HepG2 (cell line): ENCODE measurements around the gene TPGS1. TPM values are rescaled to one million over a fixed set of nuclear protein-coding genes. Genes with fewer than 3 reads are reported as not detected.

Experiments used
- ATAC-seq: fragments of 200-7000 bp; cut with Tn5 transposase; 3 replicates; pipeline ENCODE4 v1.9.1; 2020; ENCODE audit warnings: mild to moderate bottlenecking, moderate library complexity
- BruUV-seq: library from RNA; stranded (reverse); fragments of 400-500 nt; replicated peaks from 2 replicates; lab custom pipeline; 2021; lab: Mats Ljungman, UMichigan
- CTCF ChIA-PET: fragments of 300-600 bp; formaldehyde crosslinking; extraction: SDS; loops from one replicate; lab custom pipeline; 2021; ENCODE audit warnings: low total read pairs, inconsistent platforms, low intra/inter-chr PET ratio; lab: Yijun Ruan, JAX
- POLR2A ChIA-PET: fragments of 350-600 bp; sonication (Branson Sonifier 250); formaldehyde crosslinking; loops from one replicate; lab custom pipeline; 2020; ENCODE audit warnings: antibody characterized with exemption, inconsistent platforms; lab: Yijun Ruan, JAX
- DNase-seq: peaks from one replicate; pipeline ENCODE4 v3.0.0-alpha.2; 2015; ENCODE audit warnings: low spot score
- FAIRE-seq: peaks from 3 replicates; lab custom pipeline; 2011; peaks lifted over from hg19 to GRCh38; lab: Jason Lieb, UNC
- H2AFZ ChIP-seq: one replicate; pipeline ENCODE4 v1.6.1; 2011; ENCODE audit warnings: low read length, inconsistent platforms
- H3K27ac ChIP-seq: fragments of 300-600 bp; 3 replicates; pipeline ENCODE4 v1.8.0; 2011; ENCODE audit warnings: mixed run types, mild to moderate bottlenecking, mixed read lengths, low read length, inconsistent platforms; ENCODE audit not compliant: insufficient read depth; ENCODE audit errors: extremely low read length
- H3K27me3 ChIP-seq, 2 experiments: fragments of 200-600 bp in 1 of 2; 2 replicates in 1 of 2; 3 replicates in 1 of 2; pipeline versions ENCODE4 v1.6.0 to v1.8.0; 2011; ENCODE audit warnings: low read length in 2 of 2, mild to moderate bottlenecking in 2 of 2, moderate library complexity in 2 of 2, inconsistent platforms in 1 of 2; ENCODE audit not compliant: insufficient read depth in 2 of 2, control insufficient read depth in 1 of 2
- H3K36me3 ChIP-seq, 2 experiments: fragments of 200-600 bp in 1 of 2; replicated peaks in 1 of 2; 2 replicates in 1 of 2; 3 replicates in 1 of 2; pipeline versions ENCODE4 v1.5.1 to v1.8.0; 2011; ENCODE audit warnings: low read length in 2 of 2, inconsistent platforms in 1 of 2; ENCODE audit not compliant: insufficient read depth in 2 of 2, control insufficient read depth in 1 of 2
- H3K4me1 ChIP-seq: 2 replicates; pipeline ENCODE4 v1.5.1; 2012; ENCODE audit warnings: low read length, inconsistent platforms; ENCODE audit not compliant: insufficient read depth
- H3K4me2 ChIP-seq: 2 replicates; pipeline ENCODE4 v1.6.0; 2011; ENCODE audit warnings: low read depth, low read length, inconsistent platforms
- H3K4me3 ChIP-seq, 3 experiments: fragments of 200-600 bp in 1 of 3; sonication (generic), shearing (Covaris generic) in 1 of 3; replicated peaks in 1 of 3; 2 replicates each; pipeline ENCODE4 v1.5.1; 2011 to 2016; ENCODE audit warnings: low read length in 3 of 3, inconsistent platforms in 2 of 3, low read depth in 2 of 3, mild to moderate bottlenecking in 2 of 3, control low read depth in 1 of 3, mixed read lengths in 1 of 3; ENCODE audit not compliant: insufficient read depth in 1 of 3
- H3K79me2 ChIP-seq: one replicate; pipeline ENCODE4 v1.6.1; 2011; ENCODE audit warnings: low read length, inconsistent platforms; ENCODE audit not compliant: insufficient read depth
- H3K9ac ChIP-seq: 2 replicates; pipeline ENCODE4 v1.6.0; 2011; ENCODE audit warnings: mild to moderate bottlenecking, low read depth, low read length, inconsistent platforms; ENCODE audit not compliant: insufficient read depth
- H3K9me3 ChIP-seq: 2 replicates; pipeline ENCODE4 v1.5.1; 2012; ENCODE audit warnings: mild to moderate bottlenecking, low read length
- H4K20me1 ChIP-seq: 2 replicates; pipeline ENCODE4 v1.6.0; 2011; ENCODE audit warnings: inconsistent platforms, mild to moderate bottlenecking, low read length, moderate library complexity; ENCODE audit not compliant: insufficient read depth
- BCLAF1 ChIP-seq: fragments of 450-650 bp; IDR thresholded peaks from 2 replicates; pipeline ENCODE4 v1.6.1; 2017; ENCODE audit warnings: mild to moderate bottlenecking
- CBX2 ChIP-seq, 2 experiments: fragments of 200-600 bp in 1 of 2; sonication (generic); formaldehyde crosslinking in 1 of 2; IDR thresholded peaks; 2 replicates each; pipeline versions ENCODE4 v1.7.0 to v1.8.1; 2018 to 2022; ENCODE audit warnings: low read depth in 2 of 2, low read length in 1 of 2, mild to moderate bottlenecking in 1 of 2, missing genetic modification reagents in 1 of 2
- DRAP1 ChIP-seq: IDR thresholded peaks from 2 replicates; pipeline ENCODE4 v1.6.1; 2016; ENCODE audit warnings: missing genetic modification reagents, missing compliant biosample characterization
- ELF4 ChIP-seq: sonication (generic); formaldehyde crosslinking; IDR thresholded peaks from 2 replicates; pipeline ENCODE4 v1.5.0; 2020; ENCODE audit warnings: missing genetic modification reagents, mild to moderate bottlenecking, moderate library complexity, borderline replicate concordance
- HCFC1 ChIP-seq: fragments of 150-350 bp; IDR thresholded peaks from 2 replicates; pipeline ENCODE4 v1.6.1; 2014; ENCODE audit warnings: low read depth, low read length
- MTA1 ChIP-seq: sonication (generic); formaldehyde crosslinking; IDR thresholded peaks from 2 replicates; pipeline ENCODE4 v1.4.0; 2020; ENCODE audit warnings: missing genetic modification reagents, mild to moderate bottlenecking, borderline replicate concordance
- NR2C2 ChIP-seq: sonication (generic); formaldehyde crosslinking; IDR thresholded peaks from 2 replicates; pipeline ENCODE4 v1.4.0; 2020; ENCODE audit warnings: missing genetic modification reagents, mild to moderate bottlenecking, moderate library complexity, borderline replicate concordance
- PRDM15 ChIP-seq: sonication (generic); formaldehyde crosslinking; IDR thresholded peaks from 2 replicates; pipeline ENCODE4 v1.4.0; 2020; ENCODE audit warnings: missing genetic modification reagents
- ZNF160 ChIP-seq: sonication (generic); formaldehyde crosslinking; IDR thresholded peaks from 2 replicates; pipeline ENCODE4 v1.8.0; 2022; ENCODE audit warnings: mild to moderate bottlenecking, inconsistent platforms, missing genetic modification reagents
- ZNF292 ChIP-seq: sonication (generic); formaldehyde crosslinking; IDR thresholded peaks from 2 replicates; pipeline ENCODE4 v1.8.1; 2022; ENCODE audit warnings: mild to moderate bottlenecking, low read depth, missing genetic modification reagents, borderline replicate concordance
- WGBS: methylation state at CpG from one replicate; pipeline ENCODE4 v1.1.6; 2017; ENCODE audit warnings: low lambda C conversion rate; 5-methylcytosine and 5-hydroxymethylcytosine counted together
- in situ Hi-C: cut with HindIII; loops from 2 replicates; pipeline ENCODE4 v1.10.0; 2017; ENCODE audit warnings: low pct_unique_long_range_greater_than_20kb; ENCODE audit not compliant: extremely low pct_ligation_motif_present
- intact Hi-C: fragments of 100-400 bp; cut with micrococcal nuclease; formaldehyde crosslinking; loops from one replicate; pipeline ENCODE4 v1.10.0; 2022; ENCODE audit not compliant: unreplicated experiment
- polyA plus RNA-seq, 8 experiments: library from polyadenylated mRNA; depleted of rRNA in 3 of 8; stranded (reverse) in 7 of 8; unstranded in 1 of 8; fragments of >200 nt; fragmentation: Illumina TruSeq in 4 of 8; extraction: Trizol in 4 of 8; gene quantifications; 2 replicates each; pipeline versions ENCODE4 v1.2.1 to v1.2.3, GENCODE V29; 2011 to 2016; ENCODE audit warnings: low read depth in 4 of 8, missing spikeins in 1 of 8, mixed read lengths in 1 of 8; ENCODE audit not compliant: insufficient read depth in 1 of 8
- total RNA-seq, 5 experiments: library from RNA; depleted of rRNA; stranded (reverse); fragments of >200 nt; fragmentation: Illumina TruSeq; extraction: Trizol; gene quantifications; 2 replicates each; pipeline ENCODE4 v1.2.3, GENCODE V29; 2016; ENCODE audit warnings: low read depth in 1 of 5
- TF ChIP-seq, protein P1 (sequence below): sonication (generic); formaldehyde crosslinking; IDR thresholded peaks from 2 replicates; pipeline ENCODE4 v1.4.0; 2020; ENCODE audit warnings: missing genetic modification reagents, borderline replicate concordance
- TF ChIP-seq, protein P2 (sequence below): sonication (generic); formaldehyde crosslinking; IDR thresholded peaks from 2 replicates; pipeline ENCODE4 v1.4.0; 2020; ENCODE audit warnings: missing genetic modification reagents, low read depth, mild to moderate bottlenecking, borderline replicate concordance

Gene TPGS1
- total and polyA plus RNA-seq, 2 of the 13 experiments (the other 11 are each of a cell fraction or from before 2014, with no cell fraction given): 1.1 to 6.2 TPM

DNA sequence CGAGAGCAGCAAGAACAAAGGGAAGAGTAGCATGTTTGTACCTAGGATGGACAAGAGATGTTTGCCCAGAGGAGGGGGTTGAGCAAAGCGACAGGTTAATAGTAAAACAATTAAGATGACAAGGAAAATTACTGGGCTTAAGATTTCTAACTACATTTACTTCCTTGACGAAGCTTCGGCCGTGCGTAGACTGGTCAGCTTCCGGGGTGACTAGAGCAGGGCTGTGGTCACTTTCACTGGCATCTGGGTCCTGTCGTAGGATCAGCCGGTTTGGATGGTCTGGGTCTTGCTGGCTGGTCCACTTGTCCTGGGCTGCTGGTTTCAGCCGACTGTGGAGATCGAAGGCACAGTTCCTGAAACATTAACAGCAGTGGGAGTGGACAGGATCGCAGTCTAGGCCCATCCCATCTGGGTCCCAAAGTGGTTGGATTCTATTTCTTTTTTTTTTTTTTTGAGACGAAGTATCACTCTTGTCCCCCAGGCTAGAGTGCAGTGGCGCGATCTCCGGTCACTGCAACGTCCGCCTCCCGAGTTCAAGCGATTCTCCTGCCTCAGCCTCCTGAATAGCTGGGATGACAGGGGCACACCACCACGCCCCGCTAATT is 60.1 kb downstream of the TPGS1 start:
- FAIRE-seq (no peak), ATAC-seq (no peak), DNase-seq (no peak)
- Histone ChIP-seq H3K9ac (no peak overlapping the region), H3K27me3 (no peaks in the 10 kb centered on the region; a peak in 1 of 5 replicates), H3K36me3 (no peaks in the 10 kb centered on the region), H3K79me2 (peaks cover 3% of the 10 kb centered on the region), H2AFZ (no peak overlapping the region), H3K4me1 (peaks cover 27% of the 10 kb centered on the region), H3K27ac (peak overlapping the region; percentile 53), H3K4me3 (no peak overlapping the region), H3K4me2 (no peak overlapping the region), H4K20me1 (no peaks in the 10 kb centered on the region), H3K9me3 (no peaks in the 10 kb centered on the region)
- 94% methylated on average over 22 of the region's 22 CpGs for WGBS
- intact Hi-C loops: no loop called here
- POLR2A ChIA-PET: interaction anchor here (1.6 kb wide), 1 partner anchor 11 kb away, joined by 16 read pairs; no protein-coding TSS in a partner anchor
- BruUV-seq: no TSS peak
- CTCF ChIA-PET: no interaction called here
- in situ Hi-C loops: no loop called here
- TF ChIP-seq ELF4 (CRISPR knock-in tag) (no peak), MTA1 (CRISPR knock-in tag) (no peak), ZNF160 (CRISPR knock-in tag) (no peak), CBX2 (IDR thresholded peaks at IDR 0.05; ENCODE audit: low read depth, low read length) (no peak), CBX2 (CRISPR knock-in tag; IDR thresholded peaks at IDR 0.05; ENCODE audit: low read depth) (no peak), ZNF292 (CRISPR knock-in tag) (no peak), PRDM15 (CRISPR knock-in tag) (no peak), BCLAF1 (no peak), HCFC1 (no peak), DRAP1 (CRISPR knock-in tag) (no peak), NR2C2 (CRISPR knock-in tag) (no peak)
- TF ChIP-seq, protein P1, sequence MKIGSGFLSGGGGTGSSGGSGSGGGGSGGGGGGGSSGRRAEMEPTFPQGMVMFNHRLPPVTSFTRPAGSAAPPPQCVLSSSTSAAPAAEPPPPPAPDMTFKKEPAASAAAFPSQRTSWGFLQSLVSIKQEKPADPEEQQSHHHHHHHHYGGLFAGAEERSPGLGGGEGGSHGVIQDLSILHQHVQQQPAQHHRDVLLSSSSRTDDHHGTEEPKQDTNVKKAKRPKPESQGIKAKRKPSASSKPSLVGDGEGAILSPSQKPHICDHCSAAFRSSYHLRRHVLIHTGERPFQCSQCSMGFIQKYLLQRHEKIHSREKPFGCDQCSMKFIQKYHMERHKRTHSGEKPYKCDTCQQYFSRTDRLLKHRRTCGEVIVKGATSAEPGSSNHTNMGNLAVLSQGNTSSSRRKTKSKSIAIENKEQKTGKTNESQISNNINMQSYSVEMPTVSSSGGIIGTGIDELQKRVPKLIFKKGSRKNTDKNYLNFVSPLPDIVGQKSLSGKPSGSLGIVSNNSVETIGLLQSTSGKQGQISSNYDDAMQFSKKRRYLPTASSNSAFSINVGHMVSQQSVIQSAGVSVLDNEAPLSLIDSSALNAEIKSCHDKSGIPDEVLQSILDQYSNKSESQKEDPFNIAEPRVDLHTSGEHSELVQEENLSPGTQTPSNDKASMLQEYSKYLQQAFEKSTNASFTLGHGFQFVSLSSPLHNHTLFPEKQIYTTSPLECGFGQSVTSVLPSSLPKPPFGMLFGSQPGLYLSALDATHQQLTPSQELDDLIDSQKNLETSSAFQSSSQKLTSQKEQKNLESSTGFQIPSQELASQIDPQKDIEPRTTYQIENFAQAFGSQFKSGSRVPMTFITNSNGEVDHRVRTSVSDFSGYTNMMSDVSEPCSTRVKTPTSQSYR (CRISPR knock-in tag): no peak
- TF ChIP-seq, protein P2, sequence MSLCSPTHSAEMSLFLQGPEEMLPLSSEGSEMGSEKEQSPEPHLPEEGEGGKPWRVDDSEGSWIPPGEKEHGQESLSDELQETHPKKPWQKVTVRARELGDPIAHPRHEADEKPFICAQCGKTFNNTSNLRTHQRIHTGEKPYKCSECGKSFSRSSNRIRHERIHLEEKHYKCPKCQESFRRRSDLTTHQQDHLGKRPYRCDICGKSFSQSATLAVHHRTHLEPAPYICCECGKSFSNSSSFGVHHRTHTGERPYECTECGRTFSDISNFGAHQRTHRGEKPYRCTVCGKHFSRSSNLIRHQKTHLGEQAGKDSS: no peak
